SIG-M5 treated with dmso at 0.1 percent for 504 hours (cell line): ENCODE results near the gene C19orf12.

Experiments used
- DNase-seq: peaks from one replicate; lab custom pipeline; 2025; ENCODE audit not compliant: unreplicated experiment; lab: John Stamatoyannopoulos, UW

The C19orf12 gene

GRCh38 chr19:29714953-29715700 lies at the start of gene C19orf12:
Gene C19orf12, minus strand, starts transcription at chr19:29715261. Its CDS starts 6,848 bp downstream, at chr19:29708413.
- DNase-seq: peak; percentile 20

GRCh38 chr19:29764361-29764760 lies 49.3 kb upstream of the C19orf12 start:
- no peak for DNase-seq

- no peak for DNase-seq
Measured at GRCh38 chr19:29763196-29763595, 48.1 kb upstream of the C19orf12 start.

- no peak for DNase-seq
Measured at GRCh38 chr19:29761575-29762232, 46.6 kb upstream of the C19orf12 start.

- DNase-seq: no peak
Measured at GRCh38 chr19:29760752-29761502, 45.9 kb upstream of the C19orf12 start.

GRCh38 chr19:29759359-29759758 lies 44.3 kb upstream of the C19orf12 start:
- DNase-seq: no peak

GRCh38 chr19:29758863-29759262 lies 43.8 kb upstream of the C19orf12 start:
- no peak for DNase-seq

GRCh38 chr19:29757551-29757950 lies 42.5 kb upstream of the C19orf12 start:
- DNase-seq: no peak

GRCh38 chr19:29753934-29754305 lies 38.9 kb upstream of the C19orf12 start:
- DNase-seq: no peak

GRCh38 chr19:29753190-29753933 lies 38.3 kb upstream of the C19orf12 start:
- DNase-seq: no peak

GRCh38 chr19:29752450-29753025 lies 37.5 kb upstream of the C19orf12 start:
- DNase-seq: no peak

GRCh38 chr19:29751932-29752331 lies 36.9 kb upstream of the C19orf12 start:
- DNase-seq: no peak

GRCh38 chr19:29750001-29750400 lies 34.9 kb upstream of the C19orf12 start:
- DNase-seq: no peak

GRCh38 chr19:29748996-29749849 lies 34.2 kb upstream of the C19orf12 start:
- DNase-seq: no peak

- DNase-seq: no peak
Measured at GRCh38 chr19:29745253-29745652, 30.2 kb upstream of the C19orf12 start.

GRCh38 chr19:29743681-29744080 lies 28.6 kb upstream of the C19orf12 start:
- no peak for DNase-seq

- DNase-seq: no peak
Measured at GRCh38 chr19:29741776-29742175, 26.7 kb upstream of the C19orf12 start.

GRCh38 chr19:29741226-29741625 lies 26.2 kb upstream of the C19orf12 start:
- no peak for DNase-seq

- DNase-seq: no peak
Measured at GRCh38 chr19:29737461-29738000, 22.5 kb upstream of the C19orf12 start.

- DNase-seq: no peak
Measured at GRCh38 chr19:29735829-29736228, 20.8 kb upstream of the C19orf12 start.
